Caco-2 (cell line): Measurements from ENCODE around the gene WNT7A. TPM values are rescaled to one million over a fixed set of nuclear protein-coding genes. Genes with fewer than 3 reads are reported as not detected.

ENCODE experiments used
- BruUV-seq: library from RNA; stranded (reverse); fragments of 400-500 nt; replicated peaks from 2 replicates; lab custom pipeline; 2021; lab: Mats Ljungman, UMichigan
- CTCF ChIA-PET: fragments of 300-600 bp; sonication (Branson Sonifier 250); formaldehyde crosslinking; loops from one replicate; lab custom pipeline; 2022; ENCODE audit warnings: antibody characterized with exemption; lab: Charles Lee
- POLR2A ChIA-PET: fragments of 300-600 bp; sonication (Branson Sonifier 250); formaldehyde crosslinking; loops from one replicate; lab custom pipeline; 2022; ENCODE audit warnings: antibody characterized with exemption; lab: Charles Lee
- DNase-seq, 2 experiments: peaks; one replicate each; pipeline versions ENCODE4 v3.0.0 to v3.0.0-alpha.2; 2020 to 2022
- H3K27me3 ChIP-seq: replicated peaks from 2 replicates; pipeline ENCODE4 v1.6.0; 2011; ENCODE audit warnings: low read length; ENCODE audit not compliant: control insufficient read depth, insufficient read depth
- H3K36me3 ChIP-seq: 2 replicates; pipeline ENCODE4 v1.5.1; 2011; ENCODE audit warnings: low read length; ENCODE audit not compliant: control insufficient read depth, insufficient read depth
- H3K4me1 ChIP-seq: fragments of 250-450 bp; sonication (Bioruptor Pico); 2 replicates; pipeline ENCODE4 v1.5.1; 2020; ENCODE audit warnings: mild to moderate bottlenecking
- H3K4me3 ChIP-seq: 2 replicates; pipeline ENCODE4 v1.5.1; 2011; ENCODE audit warnings: low read depth, mild to moderate bottlenecking, control low read depth, low read length
- H3K9me3 ChIP-seq: fragments of 250-450 bp; sonication (Bioruptor Pico); 2 replicates; pipeline ENCODE4 v1.5.1; 2020; ENCODE audit warnings: mild to moderate bottlenecking, moderate library complexity
- H3K27ac Mint-ChIP-seq: one replicate; pipeline ENCODE4 v1.8.0; 2022; ENCODE audit warnings: mixed read lengths; ENCODE audit not compliant: unreplicated experiment
- H3K27me3 Mint-ChIP-seq: one replicate; pipeline ENCODE4 v1.8.0; 2022; ENCODE audit warnings: mixed read lengths; ENCODE audit not compliant: insufficient read depth, unreplicated experiment
- H3K36me3 Mint-ChIP-seq: one replicate; pipeline ENCODE4 v1.8.0; 2022; ENCODE audit warnings: mild to moderate bottlenecking, mixed read lengths; ENCODE audit not compliant: insufficient read depth, unreplicated experiment
- H3K4me1 Mint-ChIP-seq: one replicate; pipeline ENCODE4 v1.8.0; 2022; ENCODE audit warnings: low read depth, mixed read lengths; ENCODE audit not compliant: unreplicated experiment
- H3K4me3 Mint-ChIP-seq: one replicate; pipeline ENCODE4 v1.8.0; 2022; ENCODE audit warnings: mild to moderate bottlenecking, moderate library complexity, mixed read lengths; ENCODE audit not compliant: unreplicated experiment
- H3K9me3 Mint-ChIP-seq: one replicate; pipeline ENCODE4 v1.8.0; 2022; ENCODE audit warnings: mixed read lengths; ENCODE audit not compliant: unreplicated experiment
- CTCF ChIP-seq, 2 experiments: fragments of 200-600 bp in 1 of 2; IDR thresholded peaks; 1 replicate in 1 of 2; 2 replicates in 1 of 2; pipeline versions ENCODE4 v1.5.1 to v1.8.0; 2011 to 2022; ENCODE audit warnings: antibody characterized with exemption in 1 of 2, control low read depth in 1 of 2, inconsistent platforms in 1 of 2, low read depth in 1 of 2, low read length in 1 of 2, mild to moderate bottlenecking in 1 of 2, moderate library complexity in 1 of 2; ENCODE audit not compliant: insufficient read depth in 1 of 2, severe bottlenecking in 1 of 2, unreplicated experiment in 1 of 2
- intact Hi-C: fragments of 100-400 bp; cut with micrococcal nuclease; formaldehyde crosslinking; loops from one replicate; pipeline ENCODE4 v1.10.0; 2022; ENCODE audit not compliant: unreplicated experiment
- total RNA-seq: library from RNA; stranded (reverse); gene quantifications from 2 replicates; pipeline ENCODE4 v1.2.3, GENCODE V29; 2022

WNT7A gene
- total RNA-seq, 1 experiment from 2014 or later = 1.1 TPM

- Histone ChIP-seq H3K4me1 (no peaks in the 10 kb centered on the region), H3K9me3 (no peaks in the 10 kb centered on the region), H3K4me3 (peak overlapping the region; percentile 53), H3K36me3 (no peaks in the 10 kb centered on the region), H3K27me3 (no peaks in the 10 kb centered on the region)
- Mint-ChIP-seq H3K36me3 (no peaks in the 10 kb centered on the region), H3K9me3 (peaks cover 14% of the 10 kb centered on the region), H3K27ac (peak overlapping the region; percentile 54), H3K27me3 (no peaks in the 10 kb centered on the region), H3K4me1 (no peaks in the 10 kb centered on the region), H3K4me3 (peak overlapping the region; percentile 85)
- POLR2A ChIA-PET = no interaction called here
- CTCF ChIA-PET = interaction anchor here (0.6 to 2.5 kb wide), 5 partner anchors 10 to 1307 kb away, joined by 3 to 56 read pairs (median 3); partner anchors contain the start of genes CHCHD4 and TMEM43
- intact Hi-C loops = loop anchor here (1.0 to 5.0 kb wide), 8 partner anchors 31 to 573 kb away; partner anchors contain the start of genes CHCHD4, LSM3, TMEM43 and XPC
- no TSS peak for BruUV-seq
- peak; percentile 93 to 95 for DNase-seq
- TF ChIP-seq CTCF (IDR thresholded peaks at IDR 0.05; ENCODE audit: insufficient read depth in 1 of 2, low read depth in 1 of 2, low read length in 1 of 2, severe bottlenecking in 1 of 2, unreplicated experiment in 1 of 2) = no peak
These were observed 15.6 kb upstream of the WNT7A start for GRCh38 chr3:13895155-13896105.

GRCh38 chr3:13894807-13895154, 14.9 kb upstream of the WNT7A start:
- Histone ChIP-seq H3K27me3 (no peaks in the 10 kb centered on the region), H3K4me3 (peak overlapping the region; percentile 53), H3K9me3 (no peaks in the 10 kb centered on the region), H3K36me3 (no peaks in the 10 kb centered on the region), H3K4me1 (no peaks in the 10 kb centered on the region)
- BruUV-seq = no TSS peak
- Mint-ChIP-seq H3K27me3 (peaks cover 2% of the 10 kb centered on the region), H3K4me1 (no peaks in the 10 kb centered on the region), H3K4me3 (peak overlapping the region; percentile 85), H3K27ac (peak overlapping the region; percentile 54), H3K9me3 (peaks cover 12% of the 10 kb centered on the region), H3K36me3 (no peaks in the 10 kb centered on the region)
- DNase-seq = peak in 1 of 2 experiments; percentile 36
- intact Hi-C loops = loop anchor here (5.0 kb wide), 1 partner anchor 368 kb away; no protein-coding TSS in a partner anchor
- POLR2A ChIA-PET = no interaction called here
- no peak for TF ChIP-seq CTCF (IDR thresholded peaks at IDR 0.05; ENCODE audit: insufficient read depth in 1 of 2, low read depth in 1 of 2, low read length in 1 of 2, severe bottlenecking in 1 of 2, unreplicated experiment in 1 of 2)
- CTCF ChIA-PET = interaction anchor here (0.6 to 2.5 kb wide), 3 partner anchors 14 to 1308 kb away, joined by 3 to 56 read pairs (median 3); partner anchors contain the start of genes CHCHD4 and TMEM43

GRCh38 chr3:13894096-13894806, 14.4 kb upstream of the WNT7A start:
- peaks cover 6% of the 10 kb centered on the region for H3K9me3 Mint-ChIP-seq
- Histone ChIP-seq H3K4me1 (no peaks in the 10 kb centered on the region), H3K27me3 (no peaks in the 10 kb centered on the region), H3K36me3 (no peaks in the 10 kb centered on the region), H3K4me3 (no peak overlapping the region), H3K9me3 (no peaks in the 10 kb centered on the region)
- ChIA-PET CTCF (interaction anchor here (0.6 to 1.0 kb wide), 2 partner anchors 13 to 1308 kb away, joined by 3 read pairs; no protein-coding TSS in a partner anchor), POLR2A (no interaction called here)
- no peaks in the 10 kb centered on the region for H3K4me1 Mint-ChIP-seq
- BruUV-seq = no TSS peak
- no peaks in the 10 kb centered on the region for H3K36me3 Mint-ChIP-seq
- intact Hi-C loops = no loop called here
- H3K27ac Mint-ChIP-seq = no peak overlapping the region
- H3K27me3 Mint-ChIP-seq = peaks cover 2% of the 10 kb centered on the region
- TF ChIP-seq CTCF (IDR thresholded peaks at IDR 0.05; ENCODE audit: insufficient read depth in 1 of 2, low read depth in 1 of 2, low read length in 1 of 2, severe bottlenecking in 1 of 2, unreplicated experiment in 1 of 2) = no peak
- peak overlapping the region; percentile 85 for H3K4me3 Mint-ChIP-seq
- no peak for DNase-seq
